Neural cell (in vitro differentiated cells): Measurements from ENCODE around the gene USP49. TPM values are rescaled to one million over a fixed set of nuclear protein-coding genes. Genes with fewer than 3 reads are reported as not detected.

Experiments used
- H2AFZ ChIP-seq: fragments of 200-600, 300-800 bp; sonication (generic), shearing (Covaris generic); 2 replicates; pipeline ENCODE4 v1.6.0; 2014; ENCODE audit warnings: low read depth, mild to moderate bottlenecking, antibody characterized with exemption, low read length, moderate library complexity
- H3F3A ChIP-seq: fragments of 200-600 bp; shearing (Covaris generic); 2 replicates; pipeline ENCODE4 v1.6.1; 2016; ENCODE audit warnings: mild to moderate bottlenecking, moderate library complexity, mixed read lengths, antibody characterized with exemption, low read length; ENCODE audit not compliant: insufficient read depth, poor library complexity, severe bottlenecking
- H3K27ac ChIP-seq: fragments of 200-600, 300-800 bp; sonication (generic), shearing (Covaris generic); 2 replicates; pipeline ENCODE4 v1.5.1; 2014; ENCODE audit warnings: mild to moderate bottlenecking, low read length, moderate library complexity
- H3K27me3 ChIP-seq: fragments of 300-800, 200-600 bp; sonication (generic), shearing (Covaris generic); 2 replicates; pipeline ENCODE4 v1.6.0; 2014; ENCODE audit warnings: mild to moderate bottlenecking, low read depth, low read length, moderate library complexity; ENCODE audit not compliant: insufficient read depth
- H3K36me3 ChIP-seq: fragments of 300-800, 200-600 bp; sonication (generic), shearing (Covaris generic); 2 replicates; pipeline ENCODE4 v1.5.1; 2014; ENCODE audit warnings: mild to moderate bottlenecking, antibody characterized with exemption, low read length, moderate library complexity; ENCODE audit not compliant: insufficient read depth
- H3K4me2 ChIP-seq: fragments of 300-800, 200-600 bp; sonication (generic), shearing (Covaris generic); 2 replicates; pipeline ENCODE4 v1.6.0; 2014; ENCODE audit warnings: mild to moderate bottlenecking, low read length
- H3K4me3 ChIP-seq: fragments of 300-800, 200-600 bp; sonication (generic), shearing (Covaris generic); 2 replicates; pipeline ENCODE4 v1.5.1; 2014; ENCODE audit warnings: mild to moderate bottlenecking, low read length, moderate library complexity
- H3K79me2 ChIP-seq: fragments of 200-600 bp; shearing (Covaris generic); replicated peaks from 2 replicates; pipeline ENCODE4 v1.6.0; 2014; ENCODE audit warnings: mild to moderate bottlenecking, low read length, moderate library complexity; ENCODE audit not compliant: insufficient read depth
- H3K9ac ChIP-seq: fragments of 300-800, 200-600 bp; sonication (generic), shearing (Covaris generic); 2 replicates; pipeline ENCODE4 v1.6.1; 2016; ENCODE audit warnings: mild to moderate bottlenecking, low read length, mixed read lengths
- H3K9me2 ChIP-seq: fragments of 200-600 bp; shearing (Covaris generic); 2 replicates; pipeline ENCODE4 v1.6.1; 2016; ENCODE audit warnings: mild to moderate bottlenecking, low read length, mixed read lengths; ENCODE audit not compliant: insufficient read depth
- H3K9me3 ChIP-seq: fragments of 200-600, 300-800 bp; sonication (generic), shearing (Covaris generic); 2 replicates; pipeline ENCODE4 v1.6.1; 2016; ENCODE audit warnings: mild to moderate bottlenecking, mixed run types, low read length, moderate library complexity, mixed read lengths
- H4K20me1 ChIP-seq: fragments of 200-600 bp; shearing (Covaris generic); 2 replicates; pipeline ENCODE4 v1.6.1; 2016; ENCODE audit warnings: mild to moderate bottlenecking, mixed run types; ENCODE audit not compliant: insufficient read depth
- EP300 ChIP-seq: fragments of 450-650 bp; conservative IDR thresholded peaks from 2 replicates; pipeline ENCODE4 v1.6.1; 2014; ENCODE audit warnings: antibody characterized with exemption, mild to moderate bottlenecking, moderate library complexity; ENCODE audit not compliant: poor library complexity, severe bottlenecking
- EZH2 ChIP-seq: fragments of 200-600, 300-800 bp; shearing (Covaris generic), sonication (generic); IDR thresholded peaks from 2 replicates; pipeline ENCODE4 v1.6.1; 2014; ENCODE audit warnings: antibody characterized with exemption, low read length, borderline replicate concordance, mild to moderate bottlenecking; ENCODE audit not compliant: insufficient read depth, poor library complexity, severe bottlenecking
- MXI1 ChIP-seq: fragments of 450-650 bp; conservative IDR thresholded peaks from 2 replicates; pipeline ENCODE4 v1.6.1; 2014; ENCODE audit warnings: antibody characterized with exemption, mild to moderate bottlenecking; ENCODE audit not compliant: poor library complexity, severe bottlenecking
- POLR2AphosphoS5 ChIP-seq: IDR thresholded peaks from 2 replicates; pipeline ENCODE4 v1.6.1; 2012
- RAD21 ChIP-seq: fragments of 450-650 bp; conservative IDR thresholded peaks from 2 replicates; pipeline ENCODE4 v1.6.1; 2014; ENCODE audit warnings: antibody characterized with exemption, mild to moderate bottlenecking, moderate library complexity
- SMC3 ChIP-seq: fragments of 450-650 bp; conservative IDR thresholded peaks from 2 replicates; pipeline ENCODE4 v1.6.1; 2014; ENCODE audit warnings: antibody characterized with exemption, mild to moderate bottlenecking, moderate library complexity; ENCODE audit not compliant: poor library complexity
- TAF1 ChIP-seq: IDR thresholded peaks from 2 replicates; pipeline ENCODE4 v1.6.1; 2012; ENCODE audit warnings: low read depth
- polyA plus RNA-seq: library from polyadenylated mRNA; depleted of rRNA; stranded (reverse); fragments of >200 nt; gene quantifications from 2 replicates; pipeline ENCODE4 v1.2.3, GENCODE V29; 2014
- TF ChIP-seq, protein P1 (sequence below): fragments of 450-650 bp; IDR thresholded peaks from 2 replicates; pipeline ENCODE4 v1.5.1; 2014; ENCODE audit warnings: antibody characterized with exemption, mild to moderate bottlenecking, moderate library complexity; ENCODE audit not compliant: poor library complexity, severe bottlenecking
- TF ChIP-seq, protein P2 (sequence below): IDR thresholded peaks from 2 replicates; pipeline ENCODE4 v1.6.1; 2012; ENCODE audit warnings: borderline replicate concordance

The USP49 gene
- polyA plus RNA-seq, 1 donor from 2014 or later: 23.5 TPM

DNA sequence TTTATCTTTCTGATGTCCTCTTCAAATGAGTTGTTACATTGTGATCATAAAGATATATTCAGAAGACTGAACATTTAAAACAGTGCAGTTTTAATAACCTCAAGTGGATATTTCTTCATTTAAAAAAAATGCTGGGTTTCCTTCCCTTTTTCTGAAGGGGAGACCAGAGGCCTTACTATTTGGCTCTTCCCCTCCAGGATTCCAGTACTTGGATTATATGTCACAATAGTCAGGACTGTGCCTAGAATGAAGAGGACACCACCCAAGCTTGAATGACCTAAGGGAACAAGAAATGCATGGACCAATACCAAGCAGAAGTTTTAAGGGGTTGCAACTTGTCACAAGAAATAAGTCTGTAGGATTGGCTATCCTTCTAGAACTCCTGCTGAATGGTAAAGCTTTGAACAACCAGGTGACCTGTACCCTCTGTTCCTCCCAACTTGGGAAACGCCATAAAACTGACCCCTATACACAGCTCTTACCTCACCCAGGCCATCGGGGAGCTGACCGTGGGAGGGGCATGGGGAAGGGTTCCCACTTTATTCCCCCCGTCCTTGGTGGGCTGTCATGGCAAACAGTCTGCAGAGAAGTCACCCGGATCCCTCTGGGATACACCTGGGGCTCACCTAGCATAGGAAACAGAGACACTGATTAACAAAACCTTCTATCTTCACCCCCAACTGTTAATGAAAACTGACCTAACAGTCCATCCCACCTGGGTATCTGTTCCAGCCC is 117.5 kb downstream of the USP49 start:
- no peaks in the 10 kb centered on the region for H3K79me2 ChIP-seq
- no peaks in the 10 kb centered on the region for H3K36me3 ChIP-seq
- no peaks in the 10 kb centered on the region for H3F3A ChIP-seq
- H3K9me2 ChIP-seq: no peaks in the 10 kb centered on the region
- no peak overlapping the region for H3K4me3 ChIP-seq
- TF ChIP-seq SMC3: no peak
- TF ChIP-seq, protein P1, sequence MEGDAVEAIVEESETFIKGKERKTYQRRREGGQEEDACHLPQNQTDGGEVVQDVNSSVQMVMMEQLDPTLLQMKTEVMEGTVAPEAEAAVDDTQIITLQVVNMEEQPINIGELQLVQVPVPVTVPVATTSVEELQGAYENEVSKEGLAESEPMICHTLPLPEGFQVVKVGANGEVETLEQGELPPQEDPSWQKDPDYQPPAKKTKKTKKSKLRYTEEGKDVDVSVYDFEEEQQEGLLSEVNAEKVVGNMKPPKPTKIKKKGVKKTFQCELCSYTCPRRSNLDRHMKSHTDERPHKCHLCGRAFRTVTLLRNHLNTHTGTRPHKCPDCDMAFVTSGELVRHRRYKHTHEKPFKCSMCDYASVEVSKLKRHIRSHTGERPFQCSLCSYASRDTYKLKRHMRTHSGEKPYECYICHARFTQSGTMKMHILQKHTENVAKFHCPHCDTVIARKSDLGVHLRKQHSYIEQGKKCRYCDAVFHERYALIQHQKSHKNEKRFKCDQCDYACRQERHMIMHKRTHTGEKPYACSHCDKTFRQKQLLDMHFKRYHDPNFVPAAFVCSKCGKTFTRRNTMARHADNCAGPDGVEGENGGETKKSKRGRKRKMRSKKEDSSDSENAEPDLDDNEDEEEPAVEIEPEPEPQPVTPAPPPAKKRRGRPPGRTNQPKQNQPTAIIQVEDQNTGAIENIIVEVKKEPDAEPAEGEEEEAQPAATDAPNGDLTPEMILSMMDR: no peak
- no peak overlapping the region for H3K4me2 ChIP-seq
- no peaks in the 10 kb centered on the region for H3K27me3 ChIP-seq
- no peak overlapping the region for H3K27ac ChIP-seq
- no peak overlapping the region for H3K9ac ChIP-seq
- H3K9me3 ChIP-seq: no peaks in the 10 kb centered on the region
- H4K20me1 ChIP-seq: no peaks in the 10 kb centered on the region
- H2AFZ ChIP-seq: no peak overlapping the region

DNA sequence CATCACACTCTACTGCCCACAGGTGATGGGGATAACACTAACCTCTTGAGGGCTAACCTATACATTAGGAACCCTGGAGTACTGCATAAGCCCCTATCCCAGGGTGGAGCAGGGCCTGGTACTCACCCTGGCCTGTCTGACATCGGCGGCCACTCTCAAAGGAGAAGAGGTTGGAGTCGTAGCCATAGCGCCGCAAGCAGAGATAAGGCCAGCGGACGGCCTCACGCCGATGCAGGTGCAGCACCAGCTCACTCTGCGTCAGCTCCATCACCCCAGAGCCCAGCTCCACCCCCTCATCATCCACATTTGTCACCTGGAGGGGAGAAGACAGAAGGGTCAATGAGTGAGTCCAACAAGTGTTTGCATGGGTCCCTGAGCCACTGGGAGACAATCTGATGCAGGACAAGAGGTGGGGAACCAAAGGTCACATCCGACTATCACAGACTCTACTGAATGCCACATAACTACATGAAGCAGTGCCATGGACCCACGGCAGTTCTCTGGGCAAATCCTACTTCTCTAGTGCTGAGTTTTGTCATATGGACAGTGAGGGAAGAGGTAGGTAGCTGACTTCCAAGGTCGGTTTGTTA is 119.8 kb downstream of the USP49 start:
- Histone ChIP-seq H3K9me2 (no peaks in the 10 kb centered on the region), H3F3A (no peaks in the 10 kb centered on the region), H3K4me2 (no peak overlapping the region), H4K20me1 (no peaks in the 10 kb centered on the region), H3K9ac (no peak overlapping the region), H3K27ac (no peak overlapping the region), H3K9me3 (no peaks in the 10 kb centered on the region), H3K27me3 (no peaks in the 10 kb centered on the region), H2AFZ (no peak overlapping the region), H3K36me3 (no peaks in the 10 kb centered on the region), H3K79me2 (no peaks in the 10 kb centered on the region), H3K4me3 (no peak overlapping the region)
- TF ChIP-seq, protein P1: no peak
- TF ChIP-seq MXI1 (no peak), EZH2 (no peak), TAF1 (no peak), SMC3 (no peak), EP300 (no peak), RAD21 (no peak), POLR2AphosphoS5 (no peak)
- TF ChIP-seq, protein P2, sequence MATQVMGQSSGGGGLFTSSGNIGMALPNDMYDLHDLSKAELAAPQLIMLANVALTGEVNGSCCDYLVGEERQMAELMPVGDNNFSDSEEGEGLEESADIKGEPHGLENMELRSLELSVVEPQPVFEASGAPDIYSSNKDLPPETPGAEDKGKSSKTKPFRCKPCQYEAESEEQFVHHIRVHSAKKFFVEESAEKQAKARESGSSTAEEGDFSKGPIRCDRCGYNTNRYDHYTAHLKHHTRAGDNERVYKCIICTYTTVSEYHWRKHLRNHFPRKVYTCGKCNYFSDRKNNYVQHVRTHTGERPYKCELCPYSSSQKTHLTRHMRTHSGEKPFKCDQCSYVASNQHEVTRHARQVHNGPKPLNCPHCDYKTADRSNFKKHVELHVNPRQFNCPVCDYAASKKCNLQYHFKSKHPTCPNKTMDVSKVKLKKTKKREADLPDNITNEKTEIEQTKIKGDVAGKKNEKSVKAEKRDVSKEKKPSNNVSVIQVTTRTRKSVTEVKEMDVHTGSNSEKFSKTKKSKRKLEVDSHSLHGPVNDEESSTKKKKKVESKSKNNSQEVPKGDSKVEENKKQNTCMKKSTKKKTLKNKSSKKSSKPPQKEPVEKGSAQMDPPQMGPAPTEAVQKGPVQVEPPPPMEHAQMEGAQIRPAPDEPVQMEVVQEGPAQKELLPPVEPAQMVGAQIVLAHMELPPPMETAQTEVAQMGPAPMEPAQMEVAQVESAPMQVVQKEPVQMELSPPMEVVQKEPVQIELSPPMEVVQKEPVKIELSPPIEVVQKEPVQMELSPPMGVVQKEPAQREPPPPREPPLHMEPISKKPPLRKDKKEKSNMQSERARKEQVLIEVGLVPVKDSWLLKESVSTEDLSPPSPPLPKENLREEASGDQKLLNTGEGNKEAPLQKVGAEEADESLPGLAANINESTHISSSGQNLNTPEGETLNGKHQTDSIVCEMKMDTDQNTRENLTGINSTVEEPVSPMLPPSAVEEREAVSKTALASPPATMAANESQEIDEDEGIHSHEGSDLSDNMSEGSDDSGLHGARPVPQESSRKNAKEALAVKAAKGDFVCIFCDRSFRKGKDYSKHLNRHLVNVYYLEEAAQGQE: no peak
